ENCODE data around the gene SCAND1.

SCAND1 gene

DNA sequence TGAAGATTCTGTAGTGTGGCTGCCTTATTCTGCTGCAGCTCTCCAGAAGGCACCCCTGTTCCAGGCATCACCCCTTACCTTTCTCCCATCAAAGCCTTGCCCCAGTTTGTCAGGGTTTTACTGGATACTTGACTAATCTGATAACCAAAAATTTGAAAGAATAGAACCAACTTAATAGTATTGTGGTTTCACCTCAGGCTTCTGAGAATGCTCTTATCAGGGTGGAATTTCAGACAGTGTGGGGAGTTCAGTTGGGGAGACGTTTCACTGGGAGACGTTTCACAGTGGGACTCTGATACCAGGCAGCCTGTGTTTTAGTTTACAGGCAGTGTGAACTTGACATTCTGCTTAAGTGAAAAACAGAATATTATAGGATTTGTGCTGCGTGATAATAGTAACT lies 50.5 kb downstream of the SCAND1 start:
- DNase-seq = no peak
